ENCODE measurements around the gene ZNF385B.

The ZNF385B gene

DNA sequence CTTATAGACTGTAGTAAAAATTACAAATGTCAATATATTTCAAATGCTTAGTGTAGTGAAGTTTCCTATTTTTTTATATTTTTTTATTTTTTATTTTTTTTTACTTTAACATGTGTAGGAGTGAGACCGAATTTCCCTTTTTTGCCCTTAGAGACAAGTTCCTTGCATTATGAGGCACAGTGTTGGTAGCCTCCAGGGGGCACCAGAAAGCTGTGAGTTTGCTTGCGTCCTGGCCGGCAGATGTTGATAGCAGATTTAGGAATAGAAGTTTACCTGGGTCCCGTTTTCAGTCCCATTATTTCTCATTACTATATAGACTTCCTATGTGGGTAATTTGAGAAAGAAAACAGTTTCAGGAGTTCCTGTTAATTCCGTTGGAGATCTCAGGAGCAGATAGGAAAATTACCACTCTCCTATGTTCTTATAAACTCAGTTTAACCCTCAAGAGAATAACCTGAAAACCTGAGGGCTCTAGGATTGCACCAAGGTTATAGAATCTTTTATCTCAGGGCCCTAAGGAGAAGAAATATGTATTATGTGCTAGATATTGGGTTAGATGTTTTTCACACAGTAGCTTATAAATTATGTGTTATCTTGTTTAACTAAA lies 439.3 kb downstream of the ZNF385B start:
- in situ Hi-C loops (cut with MboI; ENCODE audit: low sequenced_read_pairs) = loop anchor here (25.0 kb wide), 1 partner anchor 340 kb away; no protein-coding TSS in a partner anchor

DNA sequence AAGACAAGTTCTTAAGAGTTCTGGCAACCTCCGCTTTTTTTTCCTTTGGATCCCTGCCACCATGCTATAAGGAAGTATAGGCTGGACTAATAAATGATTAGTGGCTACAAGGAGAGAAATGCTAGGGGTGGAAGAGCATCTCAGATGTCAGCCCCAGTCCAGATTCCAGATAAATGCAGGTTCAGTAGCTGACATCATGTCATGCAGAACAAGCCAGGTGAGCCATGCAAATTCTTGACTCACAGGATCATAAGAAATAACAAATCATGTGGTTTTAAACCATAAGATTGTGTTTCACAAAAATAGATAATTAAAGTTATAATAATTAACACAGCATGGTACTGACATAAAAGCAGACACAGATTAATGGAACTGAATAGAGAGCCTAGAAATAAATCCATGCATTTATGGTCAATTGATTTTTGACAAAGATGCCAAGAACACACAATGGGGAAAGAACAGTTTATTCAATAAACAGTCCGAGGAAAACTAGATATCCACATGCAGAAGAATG lies 443.9 kb downstream of the ZNF385B start:
- in situ Hi-C loops (cut with MboI; ENCODE audit: low sequenced_read_pairs) = loop anchor here (25.0 kb wide), 1 partner anchor 345 kb away; no protein-coding TSS in a partner anchor

DNA sequence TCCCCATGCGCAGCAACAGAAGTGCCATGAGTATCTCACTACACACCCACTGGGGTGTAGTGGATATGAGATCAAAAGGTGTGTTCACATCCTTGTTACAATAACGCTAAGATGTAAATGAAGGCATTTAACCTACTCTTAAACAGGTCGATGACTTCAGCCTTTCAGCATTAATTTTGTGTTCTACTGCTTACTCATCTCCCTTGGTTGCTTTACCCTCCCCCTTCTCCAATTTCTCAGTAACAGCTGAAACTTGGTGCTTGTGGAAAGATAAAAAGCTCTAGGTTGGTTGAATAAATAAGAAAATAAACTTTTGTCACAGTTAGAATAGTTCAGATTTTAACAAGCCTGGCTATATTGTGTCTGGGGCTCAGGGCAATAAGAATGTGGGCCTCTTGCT lies 449.3 kb downstream of the ZNF385B start:
- in situ Hi-C loops (cut with MboI; ENCODE audit: low sequenced_read_pairs) = loop anchor here (25.0 kb wide), 1 partner anchor 350 kb away; no protein-coding TSS in a partner anchor

DNA sequence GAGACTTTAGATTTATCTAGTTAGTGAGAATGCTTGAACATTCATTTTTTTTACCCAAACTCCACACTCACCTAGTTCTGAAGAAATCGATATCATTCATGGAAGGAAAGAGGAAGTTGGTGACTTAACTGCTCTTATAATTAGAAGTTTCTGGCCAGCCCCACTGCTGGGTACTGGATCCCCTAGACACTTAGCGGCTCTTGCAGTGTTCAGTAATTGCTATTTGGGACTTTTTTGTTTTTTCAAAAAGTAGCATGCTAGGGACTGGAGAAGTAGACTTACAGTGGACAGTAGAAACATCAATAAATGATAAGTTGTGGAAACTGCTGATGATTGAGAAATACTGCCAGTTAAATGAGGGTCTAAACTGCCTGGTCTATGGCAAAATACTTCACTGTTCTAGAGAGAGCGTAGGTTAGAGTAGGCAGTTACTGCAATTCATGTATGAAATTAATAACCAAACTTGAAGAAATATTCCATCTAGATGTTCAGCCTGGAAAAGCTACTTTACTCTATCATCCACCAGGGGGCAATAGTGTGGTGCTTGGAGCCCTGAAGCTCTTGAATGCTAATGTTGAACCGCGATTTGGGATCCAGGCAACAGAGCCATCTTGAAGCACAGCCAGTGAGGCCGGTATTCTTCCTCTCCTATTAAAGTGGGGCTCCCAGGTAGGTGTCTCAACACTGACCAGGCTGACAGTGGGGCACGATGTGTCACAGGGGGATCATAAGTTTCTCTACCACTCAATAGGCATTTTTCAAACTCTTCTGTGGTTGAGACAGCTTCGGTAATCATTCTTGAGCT lies 450.7 kb downstream of the ZNF385B start:
- in situ Hi-C loops (cut with MboI; ENCODE audit: low sequenced_read_pairs) = loop anchor here (25.0 kb wide), 1 partner anchor 352 kb away; no protein-coding TSS in a partner anchor

DNA sequence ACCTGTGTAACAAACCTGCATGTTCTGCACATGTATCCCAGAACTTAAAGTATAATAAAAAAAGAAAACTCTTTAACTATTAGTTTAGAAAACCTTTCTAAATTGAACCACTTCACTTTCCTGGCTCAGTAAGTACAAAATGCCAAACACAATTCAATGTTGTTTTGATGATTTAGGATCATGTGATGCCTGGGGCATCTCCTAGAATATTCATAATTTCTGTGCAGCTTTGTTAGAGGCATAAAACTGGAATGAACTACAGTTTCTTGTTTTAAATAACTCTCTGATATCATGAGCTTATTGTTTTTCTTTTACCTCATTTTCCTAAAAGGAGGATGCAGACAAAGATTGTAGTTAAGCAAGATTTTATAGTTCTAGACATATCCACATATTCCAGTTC lies 457.8 kb downstream of the ZNF385B start:
- in situ Hi-C loops (cut with MboI; ENCODE audit: low sequenced_read_pairs) = loop anchor here (25.0 kb wide), 1 partner anchor 359 kb away; no protein-coding TSS in a partner anchor

DNA sequence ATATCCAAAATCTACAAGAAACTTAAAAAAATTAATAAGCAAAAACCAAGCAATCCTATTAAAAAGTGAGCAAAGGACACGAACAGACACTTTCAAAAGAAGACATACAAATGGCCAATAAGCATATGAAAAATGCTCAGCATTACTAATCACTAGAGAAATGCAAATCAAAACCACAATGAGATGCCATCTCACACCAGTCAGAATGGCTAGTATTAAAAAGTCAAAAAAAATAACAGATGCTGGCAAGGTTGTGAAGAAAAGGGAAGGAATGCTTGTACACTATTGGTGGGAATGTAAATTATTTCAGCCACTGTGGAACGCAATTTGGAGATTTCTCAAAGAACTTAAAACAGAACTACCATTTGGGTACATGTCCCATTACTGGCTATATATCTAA lies 467.9 kb downstream of the ZNF385B start:
- in situ Hi-C loops (cut with MboI; ENCODE audit: low sequenced_read_pairs) = no loop called here
